NCI-H2171 treated with DMSO at 0.1 percent for 48 hours (cell line): Measurements from ENCODE around the gene THOC6.

ENCODE experiments used
- DNase-seq: peaks from one replicate; lab custom pipeline; 2025; lab: John Stamatoyannopoulos, UW

Gene THOC6

DNA sequence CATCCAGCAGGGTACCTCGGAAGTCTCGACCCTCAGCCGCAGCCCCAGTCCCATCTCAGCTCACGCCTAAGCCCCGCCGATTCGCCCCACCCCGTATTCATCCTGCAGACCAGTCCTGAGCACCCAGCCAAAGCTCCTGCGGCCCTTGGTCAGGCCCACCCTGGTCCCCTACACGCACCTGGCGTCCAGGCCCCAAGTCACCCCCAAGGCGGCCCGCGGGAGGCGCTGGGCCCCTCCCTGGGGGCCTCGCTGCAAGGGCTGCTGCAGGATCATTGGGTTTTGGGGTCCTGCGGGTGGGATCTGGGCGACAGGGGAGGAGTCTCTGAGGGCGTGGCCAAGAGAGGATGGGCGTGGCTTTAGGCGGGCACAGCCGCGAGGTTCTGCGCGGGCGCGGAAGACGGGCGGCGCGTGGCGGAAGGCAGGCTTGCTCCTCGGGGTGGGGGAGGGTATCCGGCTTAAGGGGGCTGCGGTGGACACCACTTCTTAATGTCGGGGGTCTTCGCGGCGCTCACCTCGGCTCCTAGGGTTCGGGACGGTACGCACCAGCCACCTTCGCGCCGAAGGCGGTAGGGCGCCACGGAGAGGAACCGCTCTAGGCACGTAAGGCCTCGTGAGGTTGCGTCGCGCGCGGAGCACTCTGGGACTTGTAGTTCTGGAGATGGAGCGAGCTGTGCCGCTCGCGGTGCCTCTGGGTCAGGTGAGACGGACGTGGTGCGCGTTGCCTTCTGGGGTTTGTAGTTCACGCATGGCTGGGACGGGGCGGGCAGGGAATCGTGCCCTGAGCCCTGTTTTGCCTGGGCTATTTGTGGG is at the start of gene THOC6, which contains the start of gene HCFC1R1:
Gene THOC6, plus strand, starts transcription at position 367 of the 810 bp plus-strand sequence. Its CDS starts 292 bp downstream, at position 659.
Gene HCFC1R1, minus strand, starts transcription at position 274 of the 810 bp plus-strand sequence. Its CDS starts 1 bp downstream, at position 273.
- DNase-seq = peak; percentile 98

DNA sequence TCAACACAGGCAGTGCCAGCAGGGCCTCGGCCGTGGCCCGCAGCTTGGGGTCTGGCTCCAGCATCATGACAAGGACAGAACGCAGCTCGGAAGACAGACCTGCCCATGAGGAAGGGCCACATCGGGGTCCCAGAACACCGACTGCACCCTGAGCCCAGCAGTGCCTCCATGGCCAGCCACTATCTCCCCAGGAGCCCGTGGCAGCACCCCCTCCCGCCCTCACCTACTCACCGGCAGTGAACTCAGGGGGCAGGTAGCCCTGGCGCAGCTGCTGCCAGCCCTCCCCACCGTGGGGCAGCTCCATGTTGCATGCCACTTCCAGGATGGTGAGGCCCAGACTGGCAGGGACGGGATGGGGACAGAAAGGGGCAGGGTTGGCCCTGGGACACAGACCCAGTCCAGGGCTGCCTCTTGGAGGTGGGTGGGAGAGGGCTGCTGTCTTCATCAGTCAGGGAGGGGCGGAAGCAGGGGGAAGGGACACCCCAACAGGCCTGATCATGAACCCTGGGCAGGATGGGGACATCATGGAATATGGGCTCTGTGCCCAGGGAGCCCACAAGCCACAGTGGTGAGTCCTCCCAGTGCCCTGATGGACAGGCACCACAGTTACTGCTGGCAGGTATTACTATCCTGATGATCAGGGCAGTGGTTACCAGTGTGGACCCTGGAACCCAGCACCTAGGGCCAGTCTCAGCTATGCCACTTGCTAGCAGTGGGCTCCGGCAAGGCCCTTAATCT is 49.3 kb upstream of the THOC6 start:
- no peak for DNase-seq

DNA sequence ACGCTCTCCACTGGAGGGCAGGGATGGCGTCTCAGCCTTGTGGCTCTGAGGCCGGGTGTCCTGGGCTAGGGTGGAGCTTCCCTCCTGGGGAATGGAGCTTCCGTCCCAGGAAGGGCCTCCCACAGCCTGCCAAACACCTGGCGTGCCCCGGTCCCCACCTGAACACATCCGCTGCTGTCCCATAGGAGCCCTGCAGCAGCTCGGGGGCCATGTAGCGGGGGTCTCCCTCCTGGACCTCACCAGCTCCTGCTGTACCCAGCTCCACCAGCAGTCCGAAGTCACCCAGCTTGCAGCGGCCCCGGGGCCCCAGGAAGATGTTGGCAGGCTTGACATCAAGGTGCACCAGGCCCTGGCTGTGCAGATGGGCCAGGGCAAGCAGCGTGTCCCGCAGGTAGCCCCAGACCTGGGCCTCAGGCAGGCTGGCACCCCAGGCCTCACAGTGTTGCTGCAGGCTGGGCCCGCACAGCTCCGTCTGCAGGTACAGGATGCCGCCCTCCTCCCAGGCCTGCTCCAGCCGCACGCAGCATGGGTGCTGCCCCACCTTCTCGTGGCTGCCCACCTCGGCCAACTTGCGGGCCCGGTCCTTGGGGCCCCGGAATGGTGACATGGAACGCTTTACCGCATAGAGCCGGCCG is 48.6 kb upstream of the THOC6 start:
- no peak for DNase-seq

DNA sequence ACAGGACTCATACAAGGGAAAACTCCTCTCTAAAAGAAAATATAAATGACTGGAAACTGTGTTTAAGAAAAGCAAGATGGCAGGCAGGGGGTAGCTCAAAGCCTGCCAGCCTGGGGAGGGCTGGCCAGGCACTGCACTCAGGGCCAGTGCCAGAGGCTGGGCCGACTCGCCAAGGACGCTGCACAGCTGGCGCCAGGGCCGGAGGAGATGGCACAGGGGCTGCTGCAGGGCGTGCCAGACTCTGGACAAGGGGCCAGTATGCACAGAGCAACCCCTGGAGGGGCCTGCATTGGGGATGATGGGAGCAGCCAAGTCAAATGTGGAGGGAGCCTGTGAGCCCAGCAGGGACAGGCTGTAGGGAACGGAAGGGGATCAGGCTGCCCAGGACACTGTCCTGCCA is 47.6 kb upstream of the THOC6 start:
- DNase-seq = no peak

DNA sequence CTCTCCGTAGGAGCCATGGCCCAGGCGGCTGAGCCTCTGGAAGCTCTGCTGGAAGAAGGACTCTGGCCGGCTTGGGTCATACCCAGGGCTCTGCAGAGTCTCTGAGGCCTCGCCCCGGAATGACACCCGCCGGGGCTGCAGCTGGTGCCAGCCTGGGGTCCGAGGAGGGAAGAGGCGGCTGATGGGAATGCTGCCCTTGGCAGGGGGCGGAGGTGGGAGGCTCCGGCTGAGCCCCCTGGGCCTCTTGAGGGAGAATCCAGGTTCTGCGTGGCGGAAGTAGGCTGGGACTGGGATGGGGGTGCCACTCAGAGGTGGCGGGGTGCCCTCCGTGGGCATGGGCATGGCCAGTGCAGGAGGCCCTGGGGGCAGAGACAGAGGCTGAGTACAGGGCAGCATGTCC is 47.2 kb upstream of the THOC6 start:
- DNase-seq = no peak

DNA sequence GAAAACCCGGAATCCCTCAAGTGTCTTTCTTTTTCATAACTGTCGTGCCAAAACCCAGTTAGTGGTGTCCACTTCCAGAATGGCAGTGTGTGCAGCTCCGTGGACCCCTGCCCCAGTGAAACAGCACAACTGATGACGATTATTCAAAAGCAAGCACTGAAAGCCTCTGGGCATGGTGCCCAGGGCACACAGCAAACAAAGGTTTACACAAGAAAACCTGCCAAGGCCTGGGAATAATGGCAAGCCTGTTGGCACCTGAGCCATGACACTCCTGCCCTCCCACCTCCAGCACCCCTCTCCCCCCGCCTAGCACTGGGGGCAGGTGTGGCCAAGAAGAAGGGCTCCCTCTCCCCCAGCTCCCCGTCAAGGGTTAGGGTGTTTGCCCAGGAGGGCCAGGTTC is 46.4 kb upstream of the THOC6 start:
- no peak for DNase-seq

DNA sequence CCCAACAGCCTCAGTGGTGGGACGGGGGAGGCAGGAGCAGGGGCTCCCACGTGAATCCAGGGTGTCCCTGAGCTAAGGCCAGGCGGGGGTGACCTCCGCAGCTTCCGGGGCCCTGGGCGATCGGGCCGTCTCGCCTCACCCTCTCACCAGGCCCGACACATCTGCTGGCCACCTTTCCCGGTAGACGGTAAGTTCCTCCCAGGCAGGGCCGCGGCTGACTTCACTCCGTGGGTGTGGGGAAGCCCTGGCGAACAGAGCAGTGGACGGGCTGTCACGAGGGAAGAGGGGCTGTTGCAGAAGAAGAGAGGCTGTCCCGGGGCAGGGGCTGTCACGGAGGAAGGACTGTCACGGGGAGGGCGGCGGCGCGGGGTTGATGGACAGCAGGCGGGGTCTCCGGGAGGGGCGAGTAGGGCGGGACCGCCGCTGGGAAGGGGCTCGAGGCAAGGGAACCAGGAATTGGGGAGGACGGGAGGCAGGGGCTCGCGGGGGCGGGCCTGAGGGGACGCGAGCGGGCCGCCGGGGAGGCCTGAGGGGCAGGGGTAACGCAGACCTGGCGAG is 44.1 kb upstream of the THOC6 start:
- DNase-seq = no peak

DNA sequence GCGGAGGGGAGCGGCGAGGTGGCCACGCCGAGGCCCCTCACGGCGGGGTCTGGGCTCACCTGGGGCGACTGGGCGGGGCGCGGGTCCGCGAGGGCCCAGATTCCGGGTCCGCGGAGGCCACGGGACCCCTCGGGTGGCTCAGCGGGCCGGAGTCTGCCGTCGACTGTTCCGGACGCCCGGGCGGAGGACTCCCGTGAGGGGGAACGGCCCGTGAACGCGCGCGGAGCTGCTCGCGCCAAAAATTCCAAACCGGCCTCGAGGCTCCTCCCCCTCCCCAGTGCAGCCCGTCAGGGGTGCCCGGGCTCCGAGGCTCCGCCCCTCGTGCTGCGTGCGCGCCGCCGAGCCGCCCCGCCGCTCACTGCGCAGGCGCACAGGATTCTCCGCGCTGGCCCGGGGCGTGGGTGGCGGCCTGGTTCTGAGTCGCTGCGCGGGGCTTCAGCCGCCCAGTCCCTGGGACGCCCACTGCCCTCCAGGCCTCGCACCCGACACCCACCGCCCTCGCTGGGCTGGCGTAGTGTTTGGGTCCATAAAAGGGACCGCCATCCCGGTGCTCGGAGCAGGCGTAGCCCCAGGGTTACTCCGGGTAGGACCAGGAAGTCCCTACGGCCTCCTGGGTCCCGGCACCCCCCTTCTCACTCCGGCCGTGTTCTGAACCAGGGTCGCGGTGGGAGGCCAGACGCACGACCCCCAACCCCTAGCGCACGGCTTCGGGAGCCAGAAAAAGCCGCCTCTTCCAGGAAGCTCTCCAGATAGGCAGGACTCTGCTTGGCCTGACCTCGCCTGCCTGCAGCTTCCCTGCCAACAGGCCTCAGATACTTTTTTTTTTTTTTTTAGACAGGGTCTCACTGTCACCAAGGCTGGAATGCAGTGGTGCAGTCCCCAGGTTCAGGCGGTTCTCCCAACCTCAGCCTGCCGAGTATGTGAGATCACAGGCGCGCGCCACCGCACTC is 43.3 kb upstream of the THOC6 start, which contains the start of gene PKMYT1:
Gene PKMYT1, minus strand, starts transcription at position 220 of the 950 bp plus-strand sequence. CDS start 789 bp downstream, outside the sequence.
- peak; percentile 83 for DNase-seq

DNA sequence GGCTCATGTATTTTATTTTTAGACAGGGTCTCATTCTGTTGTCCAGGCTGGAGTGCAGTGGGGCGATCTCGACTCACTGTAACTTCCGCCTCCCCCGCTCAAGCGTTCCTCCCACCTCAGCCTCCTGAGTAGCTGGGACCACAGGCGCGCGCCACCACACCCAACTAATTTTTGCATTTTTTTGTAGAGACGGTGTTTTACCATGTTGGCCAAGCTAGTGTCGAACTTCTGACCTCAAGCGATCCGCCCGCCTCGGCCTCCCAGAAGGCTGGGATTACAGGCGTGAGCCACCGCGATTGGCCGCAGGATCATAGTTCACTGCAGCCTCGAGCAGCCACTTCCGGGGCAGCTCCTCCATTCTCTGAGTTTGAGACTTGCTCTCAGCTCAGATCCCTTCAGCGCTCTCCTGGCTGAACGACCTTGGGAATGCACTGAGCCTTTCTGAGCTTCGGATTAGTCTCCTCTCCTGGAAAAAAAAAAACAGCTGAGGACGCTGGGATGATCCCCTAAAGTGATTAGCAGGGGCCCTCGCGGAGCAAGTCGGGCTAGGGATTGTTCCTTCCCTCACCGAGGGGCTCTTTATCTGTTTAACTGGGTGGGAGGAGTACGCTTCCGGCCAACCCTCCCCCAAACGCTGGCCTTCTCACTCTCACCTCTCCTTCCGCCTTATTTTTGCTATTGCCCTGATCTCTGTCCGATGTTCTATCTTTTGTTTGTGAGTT is 42.5 kb upstream of the THOC6 start:
- no peak for DNase-seq

DNA sequence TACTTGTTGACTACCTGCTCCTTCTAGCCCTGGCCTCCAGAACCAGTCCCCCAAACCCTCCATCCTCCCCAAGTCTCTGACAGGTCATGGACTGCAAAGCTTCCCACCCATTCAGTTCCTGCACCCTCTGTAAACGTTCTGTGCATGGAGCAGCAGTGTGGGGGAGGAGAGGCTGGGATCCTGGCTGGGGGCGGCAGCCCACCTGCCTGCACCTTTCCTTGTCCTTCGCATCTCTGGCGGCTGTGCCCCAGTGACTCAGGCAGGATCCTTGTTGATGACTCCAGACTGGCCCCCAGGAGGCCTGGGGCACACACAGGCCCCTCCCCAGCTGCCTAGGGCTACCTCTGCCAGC is 42.0 kb upstream of the THOC6 start:
- no peak for DNase-seq

DNA sequence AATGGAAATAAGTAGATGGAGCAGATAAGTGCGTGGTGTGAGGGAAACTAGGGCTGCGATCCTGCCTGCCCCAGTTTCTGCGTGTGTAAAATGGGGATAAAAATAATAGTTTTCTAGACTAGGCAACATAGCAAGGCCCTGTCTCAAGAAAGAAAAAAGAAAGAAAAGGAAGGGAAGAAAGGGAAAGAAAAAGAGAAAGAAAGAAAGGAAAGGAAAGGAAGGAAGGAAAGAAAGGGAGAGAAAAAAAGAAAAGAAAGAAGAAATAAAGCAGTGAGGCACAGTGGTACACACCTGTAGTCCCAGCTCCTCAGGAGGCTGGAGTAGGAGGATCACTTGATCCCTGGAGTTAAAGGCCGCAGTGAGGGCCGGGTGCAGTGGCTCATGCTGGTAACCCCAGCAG is 41.4 kb upstream of the THOC6 start:
- DNase-seq = no peak

DNA sequence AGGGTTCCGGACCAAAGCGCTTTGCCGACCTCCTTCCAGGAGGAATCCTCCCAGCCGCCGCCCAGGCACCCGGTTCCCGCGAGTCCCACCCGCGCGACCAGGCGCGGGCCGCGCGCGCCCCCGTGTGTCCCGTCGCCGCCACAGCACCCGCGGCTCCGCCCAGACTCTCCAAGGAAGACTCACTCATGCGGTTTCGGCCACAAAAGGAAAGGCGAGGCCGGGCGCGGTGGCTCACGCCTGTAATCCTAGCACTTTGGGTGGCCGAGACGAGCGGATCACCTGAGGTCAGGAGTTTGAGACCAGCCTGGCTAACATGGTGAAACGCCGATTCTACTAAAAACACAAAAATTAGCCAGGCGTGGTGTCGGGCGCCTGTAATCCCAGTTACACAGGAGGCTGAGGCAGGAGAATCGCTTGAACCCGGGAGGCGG is 40.1 kb upstream of the THOC6 start:
- DNase-seq = peak; percentile 67

DNA sequence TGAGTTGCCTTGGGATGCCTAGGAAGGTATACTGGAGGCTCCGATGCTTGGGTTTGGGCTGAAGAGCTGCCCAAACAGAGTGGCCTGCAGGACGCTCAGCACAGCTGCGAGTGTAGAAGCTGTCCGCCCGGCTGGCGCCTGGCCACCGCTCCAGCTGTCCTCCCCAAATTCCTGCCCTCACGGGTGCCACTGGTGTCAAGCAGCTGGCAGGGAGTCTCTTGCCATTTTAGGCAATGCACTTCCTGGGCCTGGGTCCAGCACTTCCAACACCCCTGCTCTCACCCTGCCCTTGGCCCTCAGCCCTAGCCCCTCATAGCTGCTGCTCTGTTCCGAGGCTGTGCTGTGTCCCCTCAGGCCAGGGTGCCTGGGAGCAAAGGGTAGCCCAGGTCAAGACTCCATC is 38.4 kb upstream of the THOC6 start:
- DNase-seq = no peak

DNA sequence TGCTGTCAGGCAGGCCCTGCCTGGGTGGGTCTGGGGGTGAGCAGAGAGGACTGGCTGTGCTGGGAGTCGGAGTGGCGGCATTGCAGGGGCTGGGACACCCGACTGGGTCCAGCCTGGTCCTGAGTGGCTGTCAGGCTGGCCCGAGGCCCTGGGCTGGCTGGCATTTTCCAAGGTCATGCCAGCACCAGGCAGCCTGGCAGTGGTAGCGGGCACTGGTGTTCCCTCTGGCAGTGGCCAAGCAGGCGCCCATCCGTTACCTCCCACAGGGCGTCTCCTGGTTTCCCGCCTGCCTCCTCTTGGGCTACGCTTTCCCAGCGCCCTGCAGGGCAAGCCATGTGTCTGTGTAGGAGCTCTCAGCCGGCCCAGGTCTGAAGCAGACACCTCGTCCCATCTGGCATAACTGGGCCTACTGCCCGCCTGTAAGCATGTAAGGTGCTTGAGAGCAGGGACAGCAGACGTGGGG is 37.9 kb upstream of the THOC6 start:
- DNase-seq = peak; percentile 89

DNA sequence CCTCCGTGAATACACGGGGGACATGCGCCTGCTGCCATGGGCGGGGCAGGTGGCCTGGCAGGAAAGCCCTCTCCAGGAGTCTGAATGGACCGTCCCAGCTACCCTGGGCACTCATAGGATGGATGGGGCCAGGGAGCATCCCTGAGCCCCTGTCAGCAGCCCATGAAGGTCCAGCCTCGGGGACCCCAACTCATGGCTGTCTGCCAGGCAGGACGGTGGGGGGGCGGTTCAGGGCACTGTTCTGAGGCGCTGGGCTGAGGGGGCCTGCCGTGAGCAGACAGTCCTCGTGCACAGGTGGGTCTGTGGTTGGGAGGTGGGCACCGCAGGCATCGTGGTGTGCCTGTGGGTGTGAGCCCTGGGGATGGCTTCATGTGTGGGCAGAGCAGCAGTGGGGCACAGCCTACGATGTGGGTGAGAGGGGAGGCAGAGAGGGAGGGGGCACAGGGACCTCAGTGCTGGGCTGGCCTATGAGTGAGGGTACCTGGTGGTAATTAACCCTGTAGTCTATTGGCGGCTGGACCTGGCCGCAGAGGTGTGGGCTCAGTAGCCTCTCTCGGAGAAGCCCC is 37.1 kb upstream of the THOC6 start:
- DNase-seq = no peak

DNA sequence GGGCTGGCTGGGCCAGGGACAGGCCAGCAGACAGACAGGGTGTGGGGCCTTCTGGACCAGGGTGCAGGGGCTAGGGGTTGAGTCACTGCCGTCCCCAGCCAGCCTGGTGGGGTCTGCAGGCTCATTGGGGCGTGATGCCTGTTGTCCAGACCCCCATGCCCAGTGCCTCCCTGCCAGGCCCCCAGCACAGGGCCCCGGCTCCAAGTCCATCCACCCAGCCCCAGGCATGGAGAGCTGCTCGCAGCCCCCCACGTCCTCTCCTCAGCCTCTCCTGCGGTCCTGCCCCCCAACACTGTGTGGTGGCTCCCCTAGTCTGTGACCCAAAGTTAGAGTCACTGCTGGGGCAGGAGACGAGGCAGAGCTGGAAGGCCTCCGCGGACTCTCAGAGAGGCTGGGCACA is 36.5 kb upstream of the THOC6 start:
- DNase-seq = no peak

DNA sequence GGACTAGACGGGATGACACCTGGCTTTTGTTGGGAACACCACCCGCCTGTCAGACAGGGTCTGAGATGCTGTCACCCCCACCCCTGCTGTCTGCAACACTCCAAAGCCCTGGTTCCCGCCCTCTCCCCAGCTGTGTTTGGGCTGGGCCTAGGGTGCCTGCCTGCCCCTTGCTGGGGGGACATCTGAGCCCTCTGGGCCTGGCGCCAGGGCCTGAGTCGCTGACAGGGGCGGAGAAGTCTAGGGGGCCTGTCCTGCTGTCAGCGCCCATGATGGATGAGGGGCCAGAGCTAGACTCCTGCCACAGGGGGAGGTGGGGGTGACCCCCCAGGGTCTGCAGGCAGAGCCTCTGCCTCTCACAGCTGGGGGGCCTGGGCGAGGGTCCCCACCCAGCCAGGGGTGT is 36.0 kb upstream of the THOC6 start:
- DNase-seq = peak; percentile 91

DNA sequence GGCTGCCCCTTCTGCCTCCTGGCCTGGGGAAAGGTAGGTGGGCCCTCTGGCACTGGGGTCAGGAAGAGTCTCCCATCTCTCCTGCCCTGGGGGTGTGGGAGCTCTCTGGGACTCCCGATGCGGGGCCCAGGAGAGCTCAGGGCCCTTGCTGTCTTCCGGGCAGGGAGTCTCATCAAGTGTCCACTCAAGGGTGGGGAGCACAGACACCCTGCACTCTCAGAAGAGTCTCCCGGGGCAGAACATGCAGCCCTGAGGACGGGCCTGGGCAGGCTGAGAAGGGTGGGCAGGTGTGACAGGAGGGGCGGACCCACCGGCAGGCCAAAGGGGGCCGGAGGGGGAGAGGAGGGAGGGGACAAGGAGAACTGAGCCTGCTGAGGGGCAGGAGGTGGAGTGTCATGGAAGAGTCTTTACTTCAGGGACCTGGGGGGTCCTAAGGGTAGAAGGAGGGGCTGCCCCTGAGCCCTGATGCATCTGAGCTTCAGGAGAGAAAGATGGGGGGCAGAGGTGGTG is 35.2 kb upstream of the THOC6 start:
- DNase-seq = peak; percentile 29

DNA sequence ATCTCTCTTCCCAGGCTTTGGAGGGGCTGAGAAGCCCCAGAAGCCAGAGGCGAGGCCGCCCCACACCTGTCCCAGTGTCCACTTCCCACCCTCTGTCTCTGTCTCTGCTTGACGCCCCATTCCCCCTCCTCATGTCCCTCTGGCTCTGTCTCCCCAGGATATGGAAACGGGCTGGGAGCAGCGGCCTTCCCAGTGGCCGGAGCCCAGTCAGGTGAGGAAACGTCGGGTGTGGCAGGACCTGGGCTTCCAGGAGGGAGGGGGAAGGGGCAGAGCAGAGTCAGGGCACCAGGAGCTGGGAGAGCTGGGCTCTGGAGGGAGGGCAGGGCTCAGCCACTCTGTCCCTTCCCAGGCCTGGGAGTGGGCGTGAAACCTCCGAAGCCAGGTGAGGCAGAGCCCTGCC is 32.9 kb upstream of the THOC6 start:
- DNase-seq = no peak
